ACHN (cell line): Measurements from ENCODE around the gene TOR1B.

ENCODE experiments used
- DNase-seq: peaks from one replicate; pipeline ENCODE4 v3.0.0-alpha.2; 2015
- in situ Hi-C: cut with HindIII; loops from 2 replicates; pipeline ENCODE4 v1.10.0; 2017; ENCODE audit warnings: low sequenced_read_pairs, low pct_ligation_motif_present, low pct_unique_long_range_greater_than_20kb

The TOR1B gene

DNA sequence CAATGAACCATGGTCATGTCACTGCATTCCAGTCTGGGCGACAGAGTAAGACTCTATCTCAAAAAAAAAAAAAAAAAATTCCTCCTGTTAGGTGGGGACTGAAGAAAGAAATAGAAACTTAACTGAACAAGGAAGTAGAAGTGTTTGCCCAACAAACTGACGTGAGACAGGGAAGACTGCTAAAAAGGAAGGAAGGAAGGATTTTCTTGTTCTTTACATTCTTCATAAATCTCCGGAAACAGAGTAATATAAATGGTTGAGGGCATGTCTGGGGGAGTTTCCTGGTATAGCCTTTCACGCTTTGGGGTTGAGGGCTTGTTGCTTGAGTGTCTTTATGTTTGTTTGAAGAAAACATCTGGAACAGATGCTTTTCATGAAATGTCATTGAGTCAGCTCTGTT, 3.1 kb downstream of the TOR1B start:
- in situ Hi-C loops, result no loop called here
- DNase-seq, result no peak

DNA sequence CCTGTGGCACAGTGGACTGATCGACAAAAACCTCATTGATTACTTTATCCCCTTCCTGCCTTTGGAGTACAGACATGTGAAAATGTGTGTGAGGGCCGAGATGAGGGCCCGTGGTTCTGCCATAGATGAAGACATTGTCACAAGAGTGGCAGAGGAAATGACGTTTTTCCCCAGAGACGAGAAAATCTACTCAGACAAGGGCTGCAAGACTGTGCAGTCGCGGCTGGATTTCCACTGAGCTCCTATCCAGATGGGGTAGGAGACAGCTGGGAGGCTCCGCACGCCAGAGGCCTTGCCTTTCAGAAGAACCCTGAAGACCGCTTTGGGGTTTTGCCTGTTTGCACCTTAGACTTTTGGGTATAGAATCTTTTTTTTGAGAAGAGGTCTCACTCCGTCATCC, 6.4 kb downstream of the TOR1B start:
- no peak for DNase-seq
- in situ Hi-C loops, result no loop called here

DNA sequence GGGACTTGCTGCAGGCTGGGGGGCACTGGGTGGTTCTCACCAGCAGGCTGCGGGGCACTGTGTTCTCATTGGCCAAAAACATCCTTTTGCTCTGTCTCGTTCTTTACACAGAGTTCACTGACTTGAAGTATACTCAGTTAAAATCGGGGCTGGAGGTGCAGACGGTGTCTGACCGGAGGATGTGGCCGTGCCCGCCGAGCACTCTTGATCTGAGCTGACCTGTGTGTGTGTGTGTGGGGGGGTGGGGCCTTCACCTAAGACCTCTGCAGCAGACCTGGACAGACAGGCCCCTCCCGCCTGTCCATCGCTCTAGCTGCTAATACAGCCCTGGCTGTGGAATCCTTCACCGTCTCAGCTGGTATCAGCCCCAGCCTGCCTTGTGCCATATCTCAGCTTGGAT, 7.1 kb downstream of the TOR1B start:
- DNase-seq, result no peak
- in situ Hi-C loops, result no loop called here

DNA sequence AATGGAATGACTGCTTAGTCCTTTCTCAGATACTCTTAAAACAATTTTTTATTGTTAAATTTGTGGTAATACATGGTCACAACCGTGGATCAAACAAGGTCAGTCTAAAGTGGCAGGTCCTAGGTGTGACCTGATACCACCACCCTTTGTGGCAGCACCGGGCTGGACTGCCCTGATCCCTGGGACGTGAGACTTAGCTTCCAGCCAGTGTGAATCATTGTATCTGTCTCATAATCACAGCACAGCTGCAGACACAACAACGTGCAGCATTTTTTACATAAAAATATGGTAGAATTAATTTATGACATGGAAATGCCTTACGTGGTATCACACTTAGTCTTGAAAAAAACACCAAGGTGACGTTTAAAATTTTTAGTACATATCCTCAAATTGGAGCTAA, 7.8 kb downstream of the TOR1B start:
- in situ Hi-C loops, result no loop called here
- no peak for DNase-seq

DNA sequence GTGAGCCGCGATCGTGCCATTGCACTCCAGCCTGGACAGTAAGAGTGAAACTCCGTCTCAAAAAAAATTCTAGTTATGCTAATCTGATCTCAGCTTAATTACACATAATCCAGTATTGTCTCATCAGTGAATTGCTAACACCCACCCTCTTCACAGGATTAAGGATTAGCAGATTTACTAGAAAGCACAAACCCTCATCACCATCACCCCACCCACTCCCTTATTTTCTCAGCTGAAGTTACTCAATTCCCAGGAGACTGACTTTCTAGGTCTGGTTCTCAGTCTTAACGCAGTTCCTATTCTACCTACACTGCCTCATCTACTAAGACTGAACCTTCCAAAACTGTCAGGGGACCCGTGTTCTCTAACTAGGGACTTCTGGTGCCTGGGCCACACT, 9.0 kb downstream of the TOR1B start:
- DNase-seq, result no peak
- in situ Hi-C loops, result no loop called here

DNA sequence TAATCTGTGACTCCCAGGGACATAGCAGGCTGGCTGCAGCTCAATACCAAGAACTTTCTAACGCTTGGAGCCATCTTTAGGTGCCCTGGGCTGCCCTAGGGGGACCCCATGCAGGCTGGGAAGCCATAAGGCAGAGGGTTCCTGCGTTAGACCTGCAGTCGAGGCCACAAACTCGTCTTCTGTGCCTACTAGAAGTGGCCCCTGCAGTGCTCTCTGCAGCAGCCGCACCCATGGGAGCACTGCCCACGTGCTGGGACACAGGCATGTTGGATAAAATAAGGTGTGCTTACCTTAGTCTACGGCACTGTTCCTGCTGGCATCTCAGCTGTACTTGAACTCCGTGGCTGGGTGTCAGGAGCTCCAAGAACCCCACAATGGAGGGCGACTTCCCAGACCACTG, 9.4 kb downstream of the TOR1B start:
- no peak for DNase-seq
- in situ Hi-C loops, result no loop called here

DNA sequence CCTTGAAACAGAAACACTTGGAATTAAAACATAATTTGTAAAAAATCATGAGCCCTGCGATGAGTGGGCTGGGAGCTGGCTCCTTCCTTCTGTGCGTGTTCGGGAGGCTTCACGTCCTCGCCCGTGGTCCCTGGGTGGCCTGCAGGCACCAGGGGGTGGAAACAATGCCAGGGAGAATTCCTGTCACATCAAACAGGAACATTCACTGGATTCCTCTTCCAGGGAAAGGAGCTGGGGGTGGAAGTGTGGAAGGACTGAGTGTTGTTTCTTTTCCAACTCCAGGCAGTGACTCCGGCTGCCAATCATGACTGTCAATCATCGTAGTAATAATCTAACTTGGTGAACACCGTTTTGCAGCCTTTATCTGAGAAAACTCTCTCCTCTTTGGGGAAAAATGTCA, 10.7 kb downstream of the TOR1B start:
- in situ Hi-C loops, result no loop called here
- DNase-seq, result no peak

DNA sequence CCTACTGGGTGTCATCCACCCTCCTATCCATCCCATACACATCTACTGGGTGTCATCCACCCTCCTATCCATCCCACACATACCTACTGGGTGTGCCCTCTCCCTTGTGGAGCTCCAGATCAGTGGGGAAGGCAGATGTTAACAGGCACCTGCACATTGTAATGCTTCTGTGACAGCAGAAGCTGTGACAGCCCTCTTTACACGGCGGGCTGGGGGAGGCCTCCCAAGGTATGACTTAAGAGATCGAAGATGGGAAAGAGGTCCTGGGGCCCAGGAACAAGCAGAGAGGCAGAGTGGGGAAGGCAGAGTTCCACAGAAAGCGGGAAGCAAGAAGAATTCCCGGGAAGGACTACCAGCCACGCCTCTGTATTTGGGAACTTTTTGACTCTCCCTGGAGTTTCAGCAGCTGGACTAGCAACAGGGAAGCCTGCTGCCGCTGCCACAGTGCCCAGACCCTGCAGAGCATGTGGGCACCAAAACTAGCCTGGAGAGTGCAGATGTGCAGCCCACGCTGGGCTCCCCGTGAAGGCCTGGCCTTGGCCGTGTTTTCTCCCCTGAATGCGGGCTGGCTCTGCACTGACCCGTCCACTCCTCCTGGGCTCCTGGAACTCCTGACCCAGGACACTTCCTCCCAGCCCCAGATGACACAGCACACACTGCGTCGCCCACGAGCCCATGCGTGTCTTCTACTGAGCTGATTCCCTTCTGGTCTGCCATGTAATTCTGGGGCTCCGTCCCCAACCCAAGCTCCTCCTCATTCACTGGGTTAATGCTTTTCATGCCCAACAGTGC, 11.6 kb downstream of the TOR1B start:
- in situ Hi-C loops, result no loop called here
- DNase-seq, result no peak

DNA sequence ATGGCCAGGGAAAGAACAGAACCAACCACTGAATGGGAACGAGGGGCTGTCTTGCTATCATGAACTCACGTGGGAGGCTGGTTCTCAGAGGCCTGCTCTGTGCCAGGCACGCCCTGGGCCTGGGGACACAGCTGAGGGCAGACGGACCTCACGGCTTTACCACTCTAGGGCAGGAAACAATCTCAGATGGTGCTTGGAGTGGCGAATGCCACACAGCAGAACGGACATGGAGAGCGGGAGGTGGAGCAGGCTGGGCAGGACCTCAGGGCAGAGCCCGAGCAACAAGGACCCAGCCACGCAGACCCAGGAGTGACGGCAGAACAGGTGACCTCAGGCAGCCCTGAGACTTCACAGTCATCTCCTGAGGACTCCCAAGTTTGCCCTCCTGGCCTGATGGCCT, 12.3 kb downstream of the TOR1B start:
- DNase-seq, result no peak
- in situ Hi-C loops, result no loop called here

DNA sequence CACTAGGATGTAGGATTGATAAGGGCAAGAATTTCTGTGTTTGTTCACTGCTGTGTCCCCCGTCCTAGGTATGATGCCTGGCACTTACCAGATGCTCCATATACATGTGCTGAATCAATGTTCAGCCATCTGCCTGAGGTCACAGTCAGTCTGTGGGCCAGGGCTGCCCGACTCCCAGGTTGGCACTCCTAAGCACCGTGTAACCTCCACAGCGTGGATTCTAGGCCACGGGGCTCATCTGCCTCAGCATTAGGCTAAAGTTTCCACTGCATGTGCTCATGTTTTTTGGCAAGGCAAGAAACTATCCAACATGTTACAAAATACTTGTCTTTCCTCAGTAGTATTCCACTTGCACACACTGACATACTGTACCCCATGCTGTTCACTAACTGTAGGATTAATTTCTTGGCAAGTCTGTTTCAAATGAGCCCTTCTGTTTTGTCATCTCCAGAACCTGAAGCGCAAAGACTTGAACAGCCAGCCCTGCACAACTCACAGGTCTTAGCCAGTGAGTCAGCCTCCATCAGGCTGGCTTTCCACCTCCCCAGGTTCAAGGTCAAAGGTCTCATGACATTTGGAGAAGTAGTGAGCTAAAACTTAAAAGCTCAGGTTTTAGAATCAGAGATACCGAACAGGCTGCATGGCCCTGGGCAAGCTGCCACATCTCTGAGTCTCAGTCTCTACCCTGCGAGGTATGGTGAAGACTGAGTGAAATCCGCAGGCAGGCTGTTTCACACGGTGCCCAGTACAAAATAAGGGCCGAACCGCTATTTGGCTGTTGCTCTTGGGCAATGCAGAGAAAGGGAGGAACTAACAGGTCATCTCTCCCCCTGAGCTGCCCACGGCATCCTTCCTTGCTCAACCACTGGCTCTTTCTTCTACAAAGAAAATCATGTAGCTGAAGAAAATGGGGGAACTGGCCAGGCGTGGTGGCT, 13.8 kb downstream of the TOR1B start:
- DNase-seq, result no peak
- in situ Hi-C loops, result no loop called here

DNA sequence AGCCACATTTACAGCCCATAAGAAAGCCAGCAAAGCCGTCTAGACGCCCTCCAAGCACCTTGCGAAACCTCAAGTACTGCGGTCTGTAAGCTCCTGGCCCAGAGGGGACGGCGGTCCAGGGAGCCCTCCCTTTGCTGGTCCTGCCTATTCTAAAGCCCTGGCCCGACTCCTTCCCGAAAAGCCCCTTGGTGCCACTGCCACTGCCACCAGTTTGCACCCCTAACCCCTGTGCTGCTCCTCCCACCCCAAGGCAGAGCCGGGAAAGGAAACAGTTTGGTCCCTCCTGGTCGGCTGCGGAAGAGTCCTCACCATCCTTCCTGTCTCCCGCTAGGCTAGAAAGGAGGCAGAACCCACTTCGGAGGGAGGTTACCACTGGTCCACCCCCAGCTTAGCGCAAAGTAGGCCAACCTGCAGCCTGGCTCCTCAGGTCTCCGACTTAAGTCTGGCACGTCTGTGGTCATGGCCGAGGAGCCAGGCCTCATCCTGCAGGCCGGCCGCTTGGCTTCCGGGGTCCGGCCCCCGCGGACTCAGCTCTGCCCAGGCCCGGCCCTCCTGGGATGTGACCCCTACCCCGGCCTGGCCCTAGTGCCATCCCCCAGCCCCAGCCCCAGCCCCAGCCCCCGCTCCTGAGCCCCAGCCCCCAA, 20.0 kb downstream of the TOR1B start:
- in situ Hi-C loops, result no loop called here
- DNase-seq, result peak; percentile 17

DNA sequence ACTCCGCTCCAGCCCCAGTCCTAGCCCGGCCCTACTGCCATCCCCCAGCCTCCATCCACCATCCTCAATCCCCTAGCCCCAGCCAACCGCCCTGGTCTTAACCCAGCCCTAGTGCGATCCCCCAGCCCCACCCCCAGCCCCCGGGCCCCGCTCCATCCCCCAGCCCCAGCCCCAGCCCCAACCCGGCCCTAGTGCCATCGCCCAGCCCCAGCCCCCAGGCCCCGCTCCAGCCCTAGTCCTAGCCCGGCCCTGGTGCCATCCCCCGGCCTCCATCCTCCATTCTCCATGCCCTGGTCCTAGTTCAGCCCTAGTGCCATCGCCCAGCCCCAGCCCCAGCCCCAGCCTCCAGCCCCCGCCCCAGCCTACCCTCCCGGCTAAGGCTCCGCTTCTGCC, 20.6 kb downstream of the TOR1B start:
- in situ Hi-C loops, result no loop called here
- no peak for DNase-seq

DNA sequence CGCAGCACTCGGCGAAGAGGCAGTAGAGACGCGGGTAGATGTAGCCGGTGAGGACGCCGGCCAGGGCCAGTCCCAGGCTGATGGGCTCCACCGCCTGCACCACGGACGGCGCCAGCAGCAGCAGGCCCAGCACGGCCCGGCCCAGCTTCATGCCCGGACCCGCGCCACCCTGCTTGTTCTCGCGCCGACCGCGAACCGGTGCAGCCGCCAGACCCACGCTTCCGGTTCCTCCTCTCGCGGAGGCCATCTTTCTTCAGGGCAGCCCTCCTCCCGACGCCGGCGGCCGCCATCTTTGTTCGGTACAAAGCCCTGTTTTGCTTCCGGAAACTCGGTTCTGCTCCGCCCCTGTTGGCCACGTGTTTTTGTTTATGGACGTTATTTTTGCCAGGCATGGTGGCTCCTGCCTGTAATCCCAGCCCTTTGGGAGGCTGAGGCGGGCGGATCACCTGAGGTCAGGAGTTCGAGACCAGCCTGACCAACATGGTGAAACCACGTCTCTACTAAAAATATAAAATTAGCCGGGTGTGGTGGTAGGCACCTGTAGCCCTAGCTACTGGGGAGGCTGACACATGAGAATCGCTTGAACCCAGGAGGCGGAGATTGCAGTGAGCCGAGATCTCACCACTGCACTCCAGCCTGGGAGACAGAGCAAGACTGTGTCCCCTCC, 21.1 kb downstream of the TOR1B start, which contains the start of gene TOR1A:
Gene TOR1A (minus strand): TSS at position 202 of the 667 bp plus-strand sequence. CDS start 51 bp downstream, at position 151.
- in situ Hi-C loops, result no loop called here
- peak; percentile 90 for DNase-seq

DNA sequence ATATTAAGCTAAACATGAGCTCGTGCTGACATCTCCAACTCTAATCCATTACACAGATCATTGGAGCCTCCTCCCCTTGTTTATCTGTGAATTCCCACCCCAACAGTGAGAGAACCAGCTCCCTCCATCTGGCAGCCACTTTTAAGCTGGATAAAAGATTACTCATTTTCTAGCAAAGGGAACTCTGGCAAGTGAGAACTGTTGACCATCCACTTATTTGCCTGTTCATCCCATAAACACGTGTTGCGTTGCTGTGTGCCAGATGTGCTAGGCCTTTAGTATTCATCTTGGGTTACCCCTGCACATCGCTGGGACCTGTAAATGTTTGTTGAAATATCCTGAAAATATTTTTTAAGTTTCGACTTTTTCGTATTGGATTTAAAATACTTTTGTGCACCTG, 23.4 kb downstream of the TOR1B start:
- in situ Hi-C loops, result no loop called here

DNA sequence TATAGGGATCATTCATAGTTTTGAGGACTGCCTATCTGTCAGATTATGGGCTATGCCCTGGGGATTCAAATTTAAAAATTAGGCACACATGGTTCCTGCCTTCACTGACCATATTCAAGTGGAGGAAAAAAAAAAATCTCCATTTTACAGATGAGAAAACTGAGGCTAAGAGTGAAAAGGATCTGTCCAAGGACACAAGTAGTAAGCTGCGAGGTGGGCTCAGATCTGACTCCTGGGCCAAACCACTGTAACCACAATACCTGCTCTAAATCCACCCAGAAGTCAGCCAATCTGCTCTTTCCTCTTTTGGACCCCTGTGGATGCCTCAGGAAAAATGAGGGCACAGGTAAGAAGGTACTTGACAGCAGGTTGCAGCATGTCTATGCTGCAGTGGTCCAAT, 23.8 kb downstream of the TOR1B start:
- in situ Hi-C loops, result no loop called here
- no peak for DNase-seq

More for the DNA sequence above, 23.4 kb downstream of the TOR1B start:
- no peak for DNase-seq

DNA sequence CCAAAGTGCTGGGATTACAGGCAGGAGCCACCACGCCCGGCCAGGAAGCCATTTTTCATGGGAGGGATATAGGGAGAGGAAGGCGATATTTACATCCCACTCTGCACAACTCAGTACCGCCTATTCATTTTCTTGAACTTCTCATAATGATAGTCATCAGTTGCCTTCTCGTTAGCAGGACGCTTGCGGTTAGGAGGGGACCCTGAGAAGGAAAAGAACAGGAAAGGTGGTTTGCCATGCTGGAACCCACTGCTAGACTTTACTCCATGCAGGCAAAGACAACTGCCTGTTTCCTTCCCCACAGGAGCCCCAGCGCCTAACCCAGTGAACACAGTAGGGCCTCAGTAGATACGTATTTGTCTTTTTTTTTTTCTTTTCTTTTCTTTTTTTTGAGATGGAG, 25.1 kb downstream of the TOR1B start:
- in situ Hi-C loops, result no loop called here
- no peak for DNase-seq

DNA sequence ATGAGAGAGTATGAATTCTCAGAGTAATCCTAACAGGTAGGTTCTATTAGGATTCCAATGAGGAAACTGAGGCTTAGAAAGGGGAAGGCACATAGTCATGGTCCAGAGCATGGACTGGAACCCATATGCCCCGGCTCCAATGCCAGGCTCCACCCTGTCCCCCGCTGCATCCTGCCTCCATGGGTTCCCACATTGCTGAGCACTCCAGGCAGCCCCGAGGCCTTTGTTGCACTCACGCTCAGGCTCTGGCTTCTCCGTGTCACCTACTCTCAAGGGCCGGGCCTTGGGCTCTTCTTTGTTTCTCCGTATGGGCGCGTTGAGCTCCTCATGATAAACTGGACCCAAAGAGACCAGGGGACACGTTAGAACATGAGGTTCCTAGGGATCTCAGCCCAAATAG, 26.0 kb downstream of the TOR1B start:
- in situ Hi-C loops, result no loop called here
- DNase-seq, result no peak

DNA sequence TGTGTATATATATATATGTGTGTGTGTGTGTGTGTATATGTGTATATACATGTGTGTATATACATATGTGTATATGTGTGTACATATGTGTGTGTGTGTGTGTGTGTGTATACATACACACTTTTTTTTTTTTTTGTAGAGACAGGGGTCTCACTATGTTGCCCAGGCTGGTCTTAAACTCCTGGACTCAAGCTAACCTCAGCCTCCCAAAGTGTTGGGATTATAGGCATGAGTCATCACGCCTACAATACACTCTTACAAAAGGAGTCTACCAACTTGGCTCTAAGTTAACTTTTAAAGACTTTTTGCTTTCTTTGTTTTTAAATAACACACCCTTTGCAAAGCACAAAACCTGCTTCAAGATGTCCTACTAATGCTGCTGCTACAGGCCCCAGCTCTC, 30.0 kb downstream of the TOR1B start:
- DNase-seq, result no peak
- in situ Hi-C loops, result no loop called here
